NT2/D1 (cell line): Measurements from ENCODE around the gene ANKS3.

ENCODE experiments used
- SUZ12 ChIP-seq: IDR thresholded peaks from 2 replicates; pipeline ENCODE4 v1.6.1; 2011; ENCODE audit not compliant: insufficient read length, insufficient read depth; ENCODE audit errors: extremely low read depth
- YY1 ChIP-seq: IDR thresholded peaks from 2 replicates; pipeline ENCODE4 v1.6.1; 2011; ENCODE audit not compliant: insufficient read length, insufficient read depth

DNA sequence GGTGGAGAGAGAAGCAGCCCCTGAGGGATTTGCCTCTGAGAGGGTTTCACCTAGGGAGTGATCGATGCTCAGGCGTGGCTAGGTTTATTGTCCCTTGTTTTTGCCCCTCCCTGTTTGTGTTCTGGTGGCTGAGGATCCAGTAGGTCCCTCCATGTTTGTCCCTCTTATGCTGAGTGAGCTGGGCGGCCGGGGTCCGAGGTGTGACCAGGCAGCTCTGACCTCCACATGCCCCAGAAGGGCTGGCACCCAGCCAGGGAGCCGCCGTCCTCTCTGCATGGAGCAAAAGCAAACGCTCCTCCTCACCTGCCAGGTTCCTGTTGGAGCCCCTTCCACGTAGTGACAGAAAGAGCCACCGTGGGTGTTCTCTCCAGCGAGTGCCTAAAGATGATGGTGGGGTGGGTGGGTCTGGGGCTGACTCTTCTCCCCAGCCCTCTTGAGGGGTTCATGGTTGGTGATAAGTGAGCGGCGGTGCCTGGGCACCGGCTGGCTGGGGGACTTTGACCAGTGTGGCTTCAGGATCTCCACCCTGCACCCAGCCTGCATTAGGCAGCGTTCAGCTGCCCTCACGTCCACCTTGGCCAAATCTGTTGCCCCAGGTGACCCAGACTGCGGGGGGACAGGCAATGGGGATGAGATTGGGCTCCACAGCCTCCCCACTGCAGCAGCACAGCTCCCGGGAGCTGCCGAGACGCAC, 54.8 kb downstream of the ANKS3 start:
- TF ChIP-seq YY1 (no peak), SUZ12 (no peak)
